ENCODE data around the gene ADGRL3.

ADGRL3 gene

GRCh38 chr4:61824454-61824853, 624.3 kb downstream of the ADGRL3 start:
- in situ Hi-C loops (cut with MboI; ENCODE audit: low pct_unique_long_range_greater_than_20kb, low sequenced_read_pairs, unreplicated experiment): no loop called here
- DNase-seq (ENCODE audit: low spot score): no peak
- TF ChIP-seq CTCF (IDR thresholded peaks at IDR 0.05; ENCODE audit: extremely low read depth, insufficient read depth, missing control alignments): no peak

- in situ Hi-C loops (cut with MboI; ENCODE audit: low pct_unique_long_range_greater_than_20kb, low sequenced_read_pairs, unreplicated experiment): no loop called here
- no peak for TF ChIP-seq CTCF (IDR thresholded peaks at IDR 0.05; ENCODE audit: extremely low read depth, insufficient read depth, missing control alignments)
- DNase-seq (ENCODE audit: low spot score): no peak
Observed at GRCh38 chr4:61827907-61828391, 627.8 kb downstream of the ADGRL3 start.

- in situ Hi-C loops (cut with MboI; ENCODE audit: low pct_unique_long_range_greater_than_20kb, low sequenced_read_pairs, unreplicated experiment): no loop called here
- no peak for TF ChIP-seq CTCF (IDR thresholded peaks at IDR 0.05; ENCODE audit: extremely low read depth, insufficient read depth, missing control alignments)
- DNase-seq (ENCODE audit: low spot score): no peak
Observed at GRCh38 chr4:61828960-61829359, 628.8 kb downstream of the ADGRL3 start.

GRCh38 chr4:61831987-61832386, 631.9 kb downstream of the ADGRL3 start:
- no peak for TF ChIP-seq CTCF (IDR thresholded peaks at IDR 0.05; ENCODE audit: extremely low read depth, insufficient read depth, missing control alignments)
- in situ Hi-C loops (cut with MboI; ENCODE audit: low pct_unique_long_range_greater_than_20kb, low sequenced_read_pairs, unreplicated experiment): no loop called here
- no peak for DNase-seq (ENCODE audit: low spot score)

GRCh38 chr4:61837395-61837794, 637.3 kb downstream of the ADGRL3 start:
- no peak for DNase-seq (ENCODE audit: low spot score)
- in situ Hi-C loops (cut with MboI; ENCODE audit: low pct_unique_long_range_greater_than_20kb, low sequenced_read_pairs, unreplicated experiment): no loop called here
- no peak for TF ChIP-seq CTCF (IDR thresholded peaks at IDR 0.05; ENCODE audit: extremely low read depth, insufficient read depth, missing control alignments)

DNA sequence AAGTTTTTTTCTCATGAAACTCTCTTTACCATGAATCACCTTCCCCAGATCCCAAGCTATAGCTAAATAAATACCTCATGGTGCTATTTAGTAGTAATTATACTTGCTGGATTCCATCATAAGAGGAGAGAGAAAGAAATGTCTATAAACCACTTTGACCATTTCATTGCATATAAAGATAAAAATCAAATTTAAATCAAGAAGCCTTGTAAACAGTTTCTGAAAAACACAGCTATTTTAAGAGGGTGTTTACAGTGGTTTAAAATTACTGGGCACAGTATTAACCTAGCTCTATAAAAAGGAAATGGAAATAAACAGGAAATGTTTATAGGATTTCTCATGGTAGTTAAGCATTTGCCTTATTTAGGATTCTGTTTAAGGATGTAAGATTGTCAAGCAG, 637.9 kb downstream of the ADGRL3 start:
- TF ChIP-seq CTCF (IDR thresholded peaks at IDR 0.05; ENCODE audit: extremely low read depth, insufficient read depth, missing control alignments): no peak
- in situ Hi-C loops (cut with MboI; ENCODE audit: low pct_unique_long_range_greater_than_20kb, low sequenced_read_pairs, unreplicated experiment): no loop called here
- no peak for DNase-seq (ENCODE audit: low spot score)

GRCh38 chr4:61841714-61842113, 641.6 kb downstream of the ADGRL3 start:
- no peak for TF ChIP-seq CTCF (IDR thresholded peaks at IDR 0.05; ENCODE audit: extremely low read depth, insufficient read depth, missing control alignments)
- in situ Hi-C loops (cut with MboI; ENCODE audit: low pct_unique_long_range_greater_than_20kb, low sequenced_read_pairs, unreplicated experiment): no loop called here
- no peak for DNase-seq (ENCODE audit: low spot score)
